Type B pancreatic cell (in vitro differentiated cells): ENCODE measurements around the gene PRKN. TPM values are rescaled to one million over a fixed set of nuclear protein-coding genes. Genes with fewer than 3 reads are reported as not detected.

ENCODE experiments used
- DNase-seq: peaks from one replicate; pipeline ENCODE4 v3.0.0; 2021; ENCODE audit warnings: mixed read lengths; ENCODE audit not compliant: unreplicated experiment; ENCODE audit errors: extremely low spot score
- H3K27ac Mint-ChIP-seq: 2 replicates; pipeline ENCODE4 v1.8.0; 2021; ENCODE audit warnings: mild to moderate bottlenecking, mixed read lengths
- H3K27me3 Mint-ChIP-seq: 2 replicates; pipeline ENCODE4 v1.8.0; 2021; ENCODE audit warnings: mixed read lengths
- H3K36me3 Mint-ChIP-seq: 2 replicates; pipeline ENCODE4 v1.8.0; 2021; ENCODE audit warnings: mixed read lengths
- H3K4me1 Mint-ChIP-seq: one replicate; pipeline ENCODE4 v1.8.0; 2021; ENCODE audit warnings: mixed read lengths; ENCODE audit not compliant: unreplicated experiment
- H3K4me3 Mint-ChIP-seq: 2 replicates; pipeline ENCODE4 v1.8.0; 2021; ENCODE audit warnings: mild to moderate bottlenecking, mixed read lengths
- H3K9me3 Mint-ChIP-seq: 2 replicates; pipeline ENCODE4 v1.8.0; 2021; ENCODE audit warnings: mixed read lengths
- total RNA-seq: library from RNA; stranded (reverse); gene quantifications from 2 replicates; pipeline ENCODE4 v1.2.1, GENCODE V29; 2021; ENCODE audit warnings: low replicate concordance
- TF ChIP-seq, protein P1 (sequence below): fragments of 200-600 bp; sonication (generic); conservative IDR thresholded peaks from 2 replicates; pipeline ENCODE4 v1.5.0; 2021; ENCODE audit warnings: antibody characterized with exemption, mild to moderate bottlenecking

PRKN gene
- total RNA-seq, 1 donor from 2014 or later, result 6.2 TPM

DNA sequence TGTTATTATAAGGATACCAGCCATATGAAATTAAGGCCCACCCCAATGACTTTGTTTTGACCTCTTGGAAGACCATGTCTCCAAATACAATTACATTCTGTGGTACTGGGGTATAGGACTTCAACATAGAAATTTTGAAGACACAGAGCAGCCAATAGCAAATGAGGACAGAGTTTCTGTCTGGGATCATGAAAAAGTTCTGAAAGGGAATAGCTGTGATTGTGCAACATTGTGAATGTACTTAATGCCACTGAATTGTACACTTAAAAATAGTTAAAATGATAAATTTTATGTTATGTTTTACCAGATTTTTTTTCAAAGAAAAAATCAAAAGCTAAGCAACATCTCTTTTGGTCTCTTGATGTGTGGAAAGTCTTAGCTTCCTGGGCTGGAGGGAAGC is 1426.7 kb downstream of the PRKN start:
- DNase-seq, result no peak
- Mint-ChIP-seq H3K4me1 (no peaks in the 10 kb centered on the region), H3K27ac (no peak overlapping the region), H3K36me3 (no peaks in the 10 kb centered on the region), H3K4me3 (no peak overlapping the region), H3K9me3 (peaks cover 4% of the 10 kb centered on the region), H3K27me3 (no peaks in the 10 kb centered on the region)
- TF ChIP-seq, protein P1, sequence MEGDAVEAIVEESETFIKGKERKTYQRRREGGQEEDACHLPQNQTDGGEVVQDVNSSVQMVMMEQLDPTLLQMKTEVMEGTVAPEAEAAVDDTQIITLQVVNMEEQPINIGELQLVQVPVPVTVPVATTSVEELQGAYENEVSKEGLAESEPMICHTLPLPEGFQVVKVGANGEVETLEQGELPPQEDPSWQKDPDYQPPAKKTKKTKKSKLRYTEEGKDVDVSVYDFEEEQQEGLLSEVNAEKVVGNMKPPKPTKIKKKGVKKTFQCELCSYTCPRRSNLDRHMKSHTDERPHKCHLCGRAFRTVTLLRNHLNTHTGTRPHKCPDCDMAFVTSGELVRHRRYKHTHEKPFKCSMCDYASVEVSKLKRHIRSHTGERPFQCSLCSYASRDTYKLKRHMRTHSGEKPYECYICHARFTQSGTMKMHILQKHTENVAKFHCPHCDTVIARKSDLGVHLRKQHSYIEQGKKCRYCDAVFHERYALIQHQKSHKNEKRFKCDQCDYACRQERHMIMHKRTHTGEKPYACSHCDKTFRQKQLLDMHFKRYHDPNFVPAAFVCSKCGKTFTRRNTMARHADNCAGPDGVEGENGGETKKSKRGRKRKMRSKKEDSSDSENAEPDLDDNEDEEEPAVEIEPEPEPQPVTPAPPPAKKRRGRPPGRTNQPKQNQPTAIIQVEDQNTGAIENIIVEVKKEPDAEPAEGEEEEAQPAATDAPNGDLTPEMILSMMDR, result no peak

DNA sequence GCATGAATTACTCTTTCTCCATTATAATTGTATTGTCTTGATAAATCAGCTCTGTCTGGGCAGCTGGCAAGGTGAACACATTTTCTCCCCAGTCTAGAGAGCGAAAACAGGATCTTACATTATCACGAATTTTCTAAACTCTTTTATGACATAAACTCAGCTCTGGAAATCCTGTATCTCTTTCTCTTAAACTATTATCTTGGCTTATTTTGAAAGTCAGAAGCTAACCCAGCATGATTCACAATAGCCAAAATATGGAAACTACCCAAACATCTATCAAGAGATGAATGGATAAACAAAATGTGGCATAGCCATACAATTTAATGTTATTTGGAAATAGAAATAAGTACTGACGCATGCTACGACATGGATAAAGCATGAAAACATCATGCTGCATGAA is 1427.8 kb downstream of the PRKN start:
- Mint-ChIP-seq H3K27me3 (no peaks in the 10 kb centered on the region), H3K27ac (no peak overlapping the region), H3K9me3 (peaks cover 4% of the 10 kb centered on the region), H3K4me1 (no peaks in the 10 kb centered on the region), H3K4me3 (no peak overlapping the region), H3K36me3 (no peaks in the 10 kb centered on the region)
- DNase-seq, result no peak
- TF ChIP-seq, protein P1, result no peak

Other genes starting within 250 kb of the PRKN start
- 1.6 and 5.6 TPM in 2 replicates for gene PACRG, start 208 bp upstream of the PRKN start, total RNA-seq